ENCODE data around the gene EFCAB14. TPM values are rescaled to one million over a fixed set of nuclear protein-coding genes. Genes with fewer than 3 reads are reported as not detected.

EFCAB14 gene
- total and polyA plus RNA-seq, 2 donors (not counting 3 experiments of a cell fraction or from before 2014, with no cell fraction given) = 30.0 to 81.7 TPM

DNA sequence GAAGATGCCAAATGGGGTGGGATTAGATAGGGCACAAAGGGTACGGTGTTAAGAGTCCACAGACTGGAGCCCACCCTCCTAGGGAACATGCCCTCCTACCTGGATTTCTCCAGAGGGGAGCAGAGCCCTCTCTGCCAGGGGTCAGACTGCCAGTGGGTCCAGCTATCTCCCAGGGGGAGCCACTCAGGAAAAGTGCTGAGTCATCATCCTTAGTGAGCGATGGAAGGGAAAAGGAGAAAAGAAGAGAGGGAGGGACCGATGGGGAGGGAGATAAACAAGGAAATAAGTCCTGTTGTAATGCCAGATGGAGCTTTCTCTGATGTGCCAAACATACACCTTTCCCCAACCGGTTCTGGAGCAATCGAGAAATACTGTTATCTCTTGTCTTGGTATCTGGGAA lies 49.5 kb upstream of the EFCAB14 start:
- H3K9ac ChIP-seq (replicated peaks; ENCODE audit: extremely low read depth, insufficient read depth, low read length) = no peak overlapping the region
- no peaks in the 10 kb centered on the region for H3K9me1 ChIP-seq (replicated peaks; ENCODE audit: control insufficient read depth, extremely low read depth, insufficient read depth, low read length)
- BruUV-seq (replicated peaks) = no TSS peak
- H2AFZ ChIP-seq (ENCODE audit: low read depth, low read length) = no peak overlapping the region
- H3K9me3 ChIP-seq (replicated peaks; ENCODE audit: control insufficient read depth, insufficient read depth, low read length) = peaks cover 2% of the 10 kb centered on the region
- dilution Hi-C loops (cut with MboI; ENCODE audit: extremely low pct_ligation_motif_present, low sequenced_read_pairs) (no loop called here), intact Hi-C loops (cut with micrococcal nuclease) (no loop called here)
- no peaks in the 10 kb centered on the region for H3K79me2 ChIP-seq (ENCODE audit: control insufficient read depth, insufficient read depth, low read length)
- no peak overlapping the region for H3K4me2 ChIP-seq (ENCODE audit: insufficient read depth, low read length)
- H4K20me1 ChIP-seq (replicated peaks; ENCODE audit: control insufficient read depth, extremely low read depth, insufficient read depth, low read length) = no peaks in the 10 kb centered on the region
- peaks cover 0 to 7% of the 10 kb centered on the region in 2 experiments for H3K27me3 ChIP-seq (ENCODE audit: control insufficient read depth in 2 of 2, insufficient read depth in 2 of 2, low read length in 2 of 2)
- no peak overlapping the region for H3K27ac ChIP-seq (ENCODE audit: insufficient read depth, low read depth, low read length)
- no peak for TF ChIP-seq EZH2 (IDR thresholded peaks at IDR 0.05; ENCODE audit: borderline replicate concordance, low read depth, low read length, severe bottlenecking)
- TF ChIP-seq, protein P1, sequence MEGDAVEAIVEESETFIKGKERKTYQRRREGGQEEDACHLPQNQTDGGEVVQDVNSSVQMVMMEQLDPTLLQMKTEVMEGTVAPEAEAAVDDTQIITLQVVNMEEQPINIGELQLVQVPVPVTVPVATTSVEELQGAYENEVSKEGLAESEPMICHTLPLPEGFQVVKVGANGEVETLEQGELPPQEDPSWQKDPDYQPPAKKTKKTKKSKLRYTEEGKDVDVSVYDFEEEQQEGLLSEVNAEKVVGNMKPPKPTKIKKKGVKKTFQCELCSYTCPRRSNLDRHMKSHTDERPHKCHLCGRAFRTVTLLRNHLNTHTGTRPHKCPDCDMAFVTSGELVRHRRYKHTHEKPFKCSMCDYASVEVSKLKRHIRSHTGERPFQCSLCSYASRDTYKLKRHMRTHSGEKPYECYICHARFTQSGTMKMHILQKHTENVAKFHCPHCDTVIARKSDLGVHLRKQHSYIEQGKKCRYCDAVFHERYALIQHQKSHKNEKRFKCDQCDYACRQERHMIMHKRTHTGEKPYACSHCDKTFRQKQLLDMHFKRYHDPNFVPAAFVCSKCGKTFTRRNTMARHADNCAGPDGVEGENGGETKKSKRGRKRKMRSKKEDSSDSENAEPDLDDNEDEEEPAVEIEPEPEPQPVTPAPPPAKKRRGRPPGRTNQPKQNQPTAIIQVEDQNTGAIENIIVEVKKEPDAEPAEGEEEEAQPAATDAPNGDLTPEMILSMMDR (IDR thresholded peaks at IDR 0.05; ENCODE audit: extremely low read depth in 1 of 2, insufficient read depth in 1 of 2, low read depth in 1 of 2, low read length in 2 of 2) = no peak
- FAIRE-seq (no peak), DNase-seq (ENCODE audit: low read depth, low spot score) (no peak)
- CTCF ChIA-PET = no interaction called here
- no peaks in the 10 kb centered on the region for H3K36me3 ChIP-seq (ENCODE audit: control insufficient read depth in 2 of 2, extremely low read depth in 1 of 2, insufficient read depth in 2 of 2, low read length in 2 of 2)
- H3K4me1 ChIP-seq (ENCODE audit: control insufficient read depth, extremely low read depth, insufficient read depth, low read length) = no peaks in the 10 kb centered on the region
- H3K4me3 ChIP-seq (replicated peaks in 1 of 3; ENCODE audit: insufficient read depth in 1 of 3, low read depth in 1 of 3, low read length in 3 of 3) = no peak overlapping the region
- POLR2A ChIA-PET = no interaction called here

- intact Hi-C loops (cut with micrococcal nuclease) (no loop called here), dilution Hi-C loops (cut with MboI; ENCODE audit: extremely low pct_ligation_motif_present, low sequenced_read_pairs) (no loop called here)
- no peaks in the 10 kb centered on the region for H3K9me1 ChIP-seq (replicated peaks; ENCODE audit: control insufficient read depth, extremely low read depth, insufficient read depth, low read length)
- H3K4me2 ChIP-seq (ENCODE audit: insufficient read depth, low read length) = no peak overlapping the region
- FAIRE-seq = no peak
- H3K27me3 ChIP-seq (ENCODE audit: control insufficient read depth in 2 of 2, insufficient read depth in 2 of 2, low read length in 2 of 2) = peaks cover 0 to 7% of the 10 kb centered on the region in 2 experiments
- peaks cover 2% of the 10 kb centered on the region for H3K9me3 ChIP-seq (replicated peaks; ENCODE audit: control insufficient read depth, insufficient read depth, low read length)
- ChIA-PET POLR2A (no interaction called here), CTCF (no interaction called here)
- no peaks in the 10 kb centered on the region for H3K4me1 ChIP-seq (ENCODE audit: control insufficient read depth, extremely low read depth, insufficient read depth, low read length)
- H3K4me3 ChIP-seq (replicated peaks in 1 of 3; ENCODE audit: insufficient read depth in 1 of 3, low read depth in 1 of 3, low read length in 3 of 3) = no peak overlapping the region
- no peaks in the 10 kb centered on the region for H4K20me1 ChIP-seq (replicated peaks; ENCODE audit: control insufficient read depth, extremely low read depth, insufficient read depth, low read length)
- no peak overlapping the region for H3K9ac ChIP-seq (replicated peaks; ENCODE audit: extremely low read depth, insufficient read depth, low read length)
- no TSS peak for BruUV-seq (replicated peaks)
- H2AFZ ChIP-seq (ENCODE audit: low read depth, low read length) = no peak overlapping the region
- H3K79me2 ChIP-seq (ENCODE audit: control insufficient read depth, insufficient read depth, low read length) = no peaks in the 10 kb centered on the region
- no peak overlapping the region for H3K27ac ChIP-seq (ENCODE audit: insufficient read depth, low read depth, low read length)
- no peaks in the 10 kb centered on the region for H3K36me3 ChIP-seq (ENCODE audit: control insufficient read depth in 2 of 2, extremely low read depth in 1 of 2, insufficient read depth in 2 of 2, low read length in 2 of 2)
- no peak for DNase-seq (ENCODE audit: low read depth, low spot score)
- TF ChIP-seq, protein P1 (IDR thresholded peaks at IDR 0.05; ENCODE audit: extremely low read depth in 1 of 2, insufficient read depth in 1 of 2, low read depth in 1 of 2, low read length in 2 of 2) = no peak
- TF ChIP-seq FOS (IDR thresholded peaks at IDR 0.05; ENCODE audit: borderline replicate concordance, insufficient read depth, low read length) (no peak), GATA2 (IDR thresholded peaks at IDR 0.05; ENCODE audit: insufficient read depth, insufficient read length, low read depth, low read length) (no peak), MYC (IDR thresholded peaks at IDR 0.05; ENCODE audit: low read depth, low read length) (no peak), POLR2AphosphoS5 (IDR thresholded peaks at IDR 0.05; ENCODE audit: insufficient read depth, low read depth, low read length) (no peak), POLR2A (IDR thresholded peaks at IDR 0.05; ENCODE audit: low read depth, low read length) (no peak), JUN (IDR thresholded peaks at IDR 0.05; ENCODE audit: borderline replicate concordance, insufficient read depth, insufficient read length, low read depth) (no peak), EZH2 (IDR thresholded peaks at IDR 0.05; ENCODE audit: borderline replicate concordance, low read depth, low read length, severe bottlenecking) (no peak)
- TF ChIP-seq, protein P2, sequence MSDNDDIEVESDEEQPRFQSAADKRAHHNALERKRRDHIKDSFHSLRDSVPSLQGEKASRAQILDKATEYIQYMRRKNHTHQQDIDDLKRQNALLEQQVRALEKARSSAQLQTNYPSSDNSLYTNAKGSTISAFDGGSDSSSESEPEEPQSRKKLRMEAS (IDR thresholded peaks at IDR 0.05; ENCODE audit: insufficient read depth, insufficient read length) = no peak
These were observed 48.9 kb upstream of the EFCAB14 start for GRCh38 chr1:46767649-46768282.

All from endothelial cell of umbilical vein (primary cell).